GM19455 (cell line): ENCODE measurements around the gene JAML.

Experiments used
- ATAC-seq: cut with Tn5 transposase; IDR thresholded peaks from one replicate; pipeline ENCODE4 v1.9.1; 2021; ENCODE audit not compliant: unreplicated experiment

Gene JAML

GRCh38 chr11:118148856-118149255 lies 76.0 kb downstream of the JAML start:
- ATAC-seq: no peak

- no peak for ATAC-seq
Measured at GRCh38 chr11:118148240-118148639, 76.6 kb downstream of the JAML start.

GRCh38 chr11:118147502-118147901 lies 77.3 kb downstream of the JAML start:
- ATAC-seq: no peak

- no peak for ATAC-seq
Measured at GRCh38 chr11:118146554-118146953, 78.3 kb downstream of the JAML start.

- ATAC-seq: peak; percentile 71
Measured at GRCh38 chr11:118145285-118146227, 79.3 kb downstream of the JAML start.

- no peak for ATAC-seq
Measured at GRCh38 chr11:118144301-118145268, 80.2 kb downstream of the JAML start.
